ENCODE data around the gene DNAJC4. TPM values are rescaled to one million over a fixed set of nuclear protein-coding genes. Genes with fewer than 3 reads are reported as not detected.

The DNAJC4 gene
- total and polyA plus RNA-seq, 9 of the 15 experiments (the other 6 are each of a cell fraction or from before 2014, with no cell fraction given), result 4.0 to 32.6 (median 19.9) TPM

- TF ChIP-seq MTF1 (CRISPR knock-in tag; IDR thresholded peaks at IDR 0.05; ENCODE audit: borderline replicate concordance), result no peak
- TF ChIP-seq, protein P1, sequence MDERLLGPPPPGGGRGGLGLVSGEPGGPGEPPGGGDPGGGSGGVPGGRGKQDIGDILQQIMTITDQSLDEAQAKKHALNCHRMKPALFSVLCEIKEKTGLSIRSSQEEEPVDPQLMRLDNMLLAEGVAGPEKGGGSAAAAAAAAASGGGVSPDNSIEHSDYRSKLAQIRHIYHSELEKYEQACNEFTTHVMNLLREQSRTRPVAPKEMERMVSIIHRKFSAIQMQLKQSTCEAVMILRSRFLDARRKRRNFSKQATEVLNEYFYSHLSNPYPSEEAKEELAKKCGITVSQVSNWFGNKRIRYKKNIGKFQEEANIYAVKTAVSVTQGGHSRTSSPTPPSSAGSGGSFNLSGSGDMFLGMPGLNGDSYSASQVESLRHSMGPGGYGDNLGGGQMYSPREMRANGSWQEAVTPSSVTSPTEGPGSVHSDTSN (CRISPR knock-in tag; IDR thresholded peaks at IDR 0.05; ENCODE audit: low read depth), result peak; percentile 82
- TF ChIP-seq, protein P1 (tag; conservative IDR thresholded peaks at IDR 0.05; ENCODE audit: low read depth), result peak; percentile 90
- no peak for TF ChIP-seq PHF21A (IDR thresholded peaks at IDR 0.05; ENCODE audit: borderline replicate concordance, low read depth)
- TF ChIP-seq ATF1 (CRISPR knock-in tag; IDR thresholded peaks at IDR 0.05), result no peak
- TF ChIP-seq ATF1 (tag; IDR thresholded peaks at IDR 0.05), result no peak; the same call in 1 of the 2 replicates
- TF ChIP-seq, protein P2, sequence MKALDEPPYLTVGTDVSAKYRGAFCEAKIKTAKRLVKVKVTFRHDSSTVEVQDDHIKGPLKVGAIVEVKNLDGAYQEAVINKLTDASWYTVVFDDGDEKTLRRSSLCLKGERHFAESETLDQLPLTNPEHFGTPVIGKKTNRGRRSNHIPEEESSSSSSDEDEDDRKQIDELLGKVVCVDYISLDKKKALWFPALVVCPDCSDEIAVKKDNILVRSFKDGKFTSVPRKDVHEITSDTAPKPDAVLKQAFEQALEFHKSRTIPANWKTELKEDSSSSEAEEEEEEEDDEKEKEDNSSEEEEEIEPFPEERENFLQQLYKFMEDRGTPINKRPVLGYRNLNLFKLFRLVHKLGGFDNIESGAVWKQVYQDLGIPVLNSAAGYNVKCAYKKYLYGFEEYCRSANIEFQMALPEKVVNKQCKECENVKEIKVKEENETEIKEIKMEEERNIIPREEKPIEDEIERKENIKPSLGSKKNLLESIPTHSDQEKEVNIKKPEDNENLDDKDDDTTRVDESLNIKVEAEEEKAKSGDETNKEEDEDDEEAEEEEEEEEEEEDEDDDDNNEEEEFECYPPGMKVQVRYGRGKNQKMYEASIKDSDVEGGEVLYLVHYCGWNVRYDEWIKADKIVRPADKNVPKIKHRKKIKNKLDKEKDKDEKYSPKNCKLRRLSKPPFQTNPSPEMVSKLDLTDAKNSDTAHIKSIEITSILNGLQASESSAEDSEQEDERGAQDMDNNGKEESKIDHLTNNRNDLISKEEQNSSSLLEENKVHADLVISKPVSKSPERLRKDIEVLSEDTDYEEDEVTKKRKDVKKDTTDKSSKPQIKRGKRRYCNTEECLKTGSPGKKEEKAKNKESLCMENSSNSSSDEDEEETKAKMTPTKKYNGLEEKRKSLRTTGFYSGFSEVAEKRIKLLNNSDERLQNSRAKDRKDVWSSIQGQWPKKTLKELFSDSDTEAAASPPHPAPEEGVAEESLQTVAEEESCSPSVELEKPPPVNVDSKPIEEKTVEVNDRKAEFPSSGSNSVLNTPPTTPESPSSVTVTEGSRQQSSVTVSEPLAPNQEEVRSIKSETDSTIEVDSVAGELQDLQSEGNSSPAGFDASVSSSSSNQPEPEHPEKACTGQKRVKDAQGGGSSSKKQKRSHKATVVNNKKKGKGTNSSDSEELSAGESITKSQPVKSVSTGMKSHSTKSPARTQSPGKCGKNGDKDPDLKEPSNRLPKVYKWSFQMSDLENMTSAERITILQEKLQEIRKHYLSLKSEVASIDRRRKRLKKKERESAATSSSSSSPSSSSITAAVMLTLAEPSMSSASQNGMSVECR (CRISPR knock-in tag; IDR thresholded peaks at IDR 0.05), result peak; percentile 89; the same call in 1 of the 2 replicates
- peak; percentile 27; the same call in 1 of the 2 replicates for TF ChIP-seq TFAP4 (CRISPR knock-in tag; IDR thresholded peaks at IDR 0.05; ENCODE audit: borderline replicate concordance)
- TF ChIP-seq ID3 (CRISPR knock-in tag; IDR thresholded peaks at IDR 0.05), result no peak
- TF ChIP-seq ID3 (tag; IDR thresholded peaks at IDR 0.05), result peak; percentile 34; the same call in 1 of the 2 replicates
- TF ChIP-seq MED1 (CRISPR knock-in tag; IDR thresholded peaks at IDR 0.05; ENCODE audit: borderline replicate concordance), result no peak
- no peak for TF ChIP-seq CCAR2 (IDR thresholded peaks at IDR 0.05; ENCODE audit: low read depth, low read length)
- TF ChIP-seq RB1 (IDR thresholded peaks at IDR 0.05; ENCODE audit: low read depth), result peak; percentile 76
- no peak for TF ChIP-seq RBM25 (IDR thresholded peaks at IDR 0.05; ENCODE audit: low read depth, low read length, severe bottlenecking)
- TF ChIP-seq PTRF (tag; IDR thresholded peaks at IDR 0.05), result no peak
- peak; percentile 54 to 84 for TF ChIP-seq NONO (IDR thresholded peaks at IDR 0.05; ENCODE audit: low read depth in 2 of 2, low read length in 1 of 2)
- no peak for TF ChIP-seq ZNF644 (tag; IDR thresholded peaks at IDR 0.05; ENCODE audit: low read depth)
- no peak for TF ChIP-seq ZNF586 (CRISPR knock-in tag; conservative IDR thresholded peaks at IDR 0.05)
- no peak for TF ChIP-seq SIN3B (IDR thresholded peaks at IDR 0.05; ENCODE audit: low read depth)
Measured at GRCh38 chr11:64241491-64242374, 11.4 kb downstream of the DNAJC4 start (continued).
